ENCODE data around the gene AKT2.
A peak's percentile ranks its signal among the peaks of the same experiment; 100 is the strongest.

AKT2 gene

GRCh38 chr19:40298026-40298425 lies 12.9 kb upstream of the AKT2 start:
- DNase-seq: no peak

GRCh38 chr19:40294560-40294959 lies 9.4 kb upstream of the AKT2 start:
- DNase-seq: no peak

GRCh38 chr19:40286971-40287421 lies 1.9 kb upstream of the AKT2 start:
- DNase-seq: no peak

- DNase-seq: no peak
Measured at GRCh38 chr19:40286235-40286970, 1.3 kb upstream of the AKT2 start.

- DNase-seq: peak; percentile 97
Measured at GRCh38 chr19:40285353-40286234, 449 bp upstream of the AKT2 start.

- no peak for DNase-seq
Measured at GRCh38 chr19:40284251-40284500, 969 bp downstream of the AKT2 start.

GRCh38 chr19:40283414-40284250 lies 1.5 kb downstream of the AKT2 start:
- DNase-seq: no peak

- DNase-seq: no peak
Measured at GRCh38 chr19:40282920-40283319, 2.2 kb downstream of the AKT2 start.

GRCh38 chr19:40282209-40282580 lies 3.0 kb downstream of the AKT2 start:
- no peak for DNase-seq

- DNase-seq: no peak
Measured at GRCh38 chr19:40281381-40282208, 3.5 kb downstream of the AKT2 start.

GRCh38 chr19:40280608-40281221 lies 4.4 kb downstream of the AKT2 start:
- no peak for DNase-seq

GRCh38 chr19:40279761-40280607 lies 5.2 kb downstream of the AKT2 start:
- no peak for DNase-seq

GRCh38 chr19:40279120-40279551 lies 6.0 kb downstream of the AKT2 start:
- no peak for DNase-seq

GRCh38 chr19:40278361-40279035 lies 6.6 kb downstream of the AKT2 start:
- DNase-seq: no peak

GRCh38 chr19:40277356-40278059 lies 7.6 kb downstream of the AKT2 start:
- DNase-seq: no peak

GRCh38 chr19:40274585-40275544 lies 10.3 kb downstream of the AKT2 start:
- DNase-seq: peak; percentile 47

- no peak for DNase-seq
Measured at GRCh38 chr19:40273469-40274360, 11.4 kb downstream of the AKT2 start.

- no peak for DNase-seq
Measured at GRCh38 chr19:40272261-40272660, 12.9 kb downstream of the AKT2 start.

All from stimulated activated CD8-positive, alpha-beta memory T cell treated with anti-CD3 and anti-CD28 coated beads, Interleukin-4, amount 100 ng/mL, for 48 hours (primary cell).